HG02970 (cell line): Measurements from ENCODE around the gene AGAP1.

Source experiments
- ATAC-seq: cut with Tn5 transposase; IDR thresholded peaks from one replicate; pipeline ENCODE4 v1.9.1; 2021; ENCODE audit warnings: mild to moderate bottlenecking, moderate library complexity, moderate number of reproducible peaks; ENCODE audit not compliant: unreplicated experiment, low FRiP score

AGAP1 gene

GRCh38 chr2:235582081-235582686 lies 88.3 kb downstream of the AGAP1 start:
- ATAC-seq, result no peak

- ATAC-seq, result no peak
These were observed 88.9 kb downstream of the AGAP1 start for GRCh38 chr2:235582729-235583128.

- ATAC-seq, result no peak
These were observed 89.3 kb downstream of the AGAP1 start for GRCh38 chr2:235583144-235583543.

GRCh38 chr2:235583925-235584637 lies 90.2 kb downstream of the AGAP1 start:
- ATAC-seq, result no peak

GRCh38 chr2:235584638-235585007 lies 90.8 kb downstream of the AGAP1 start:
- ATAC-seq, result no peak

- no peak for ATAC-seq
These were observed 93.4 kb downstream of the AGAP1 start for GRCh38 chr2:235587202-235587601.

- ATAC-seq, result no peak
These were observed 94.9 kb downstream of the AGAP1 start for GRCh38 chr2:235588750-235589149.

- ATAC-seq, result no peak
These were observed 97.4 kb downstream of the AGAP1 start for GRCh38 chr2:235591231-235591730.

GRCh38 chr2:235591921-235592320 lies 98.1 kb downstream of the AGAP1 start:
- no peak for ATAC-seq

- ATAC-seq, result no peak
These were observed 98.6 kb downstream of the AGAP1 start for GRCh38 chr2:235592430-235592829.

- no peak for ATAC-seq
These were observed 99.0 kb downstream of the AGAP1 start for GRCh38 chr2:235592836-235593235.

- no peak for ATAC-seq
These were observed 100.2 kb downstream of the AGAP1 start for GRCh38 chr2:235594041-235594440.

GRCh38 chr2:235594964-235595363 lies 101.1 kb downstream of the AGAP1 start:
- ATAC-seq, result no peak

- ATAC-seq, result no peak
These were observed 101.7 kb downstream of the AGAP1 start for GRCh38 chr2:235595422-235596010.

GRCh38 chr2:235596272-235596671 lies 102.4 kb downstream of the AGAP1 start:
- ATAC-seq, result no peak

- no peak for ATAC-seq
These were observed 103.3 kb downstream of the AGAP1 start for GRCh38 chr2:235597081-235597615.

GRCh38 chr2:235598026-235598425 lies 104.2 kb downstream of the AGAP1 start:
- no peak for ATAC-seq

GRCh38 chr2:235598532-235599531 lies 105.0 kb downstream of the AGAP1 start:
- no peak for ATAC-seq

- no peak for ATAC-seq
These were observed 105.9 kb downstream of the AGAP1 start for GRCh38 chr2:235599596-235600338.

- ATAC-seq, result no peak
These were observed 106.6 kb downstream of the AGAP1 start for GRCh38 chr2:235600406-235600805.
